ENCODE data around the gene USF1. TPM values are rescaled to one million over a fixed set of nuclear protein-coding genes. Genes with fewer than 3 reads are reported as not detected.
"Not testable (repeated sequence)": the region's sequence is repeated elsewhere in the genome, so short reads cannot be mapped to it uniquely, and the experiment has no call there.

Gene USF1
- polyA plus RNA-seq, 1 donor (not counting 4 experiments of a cell fraction or from before 2014, with no cell fraction given), result 31.6 TPM

DNA sequence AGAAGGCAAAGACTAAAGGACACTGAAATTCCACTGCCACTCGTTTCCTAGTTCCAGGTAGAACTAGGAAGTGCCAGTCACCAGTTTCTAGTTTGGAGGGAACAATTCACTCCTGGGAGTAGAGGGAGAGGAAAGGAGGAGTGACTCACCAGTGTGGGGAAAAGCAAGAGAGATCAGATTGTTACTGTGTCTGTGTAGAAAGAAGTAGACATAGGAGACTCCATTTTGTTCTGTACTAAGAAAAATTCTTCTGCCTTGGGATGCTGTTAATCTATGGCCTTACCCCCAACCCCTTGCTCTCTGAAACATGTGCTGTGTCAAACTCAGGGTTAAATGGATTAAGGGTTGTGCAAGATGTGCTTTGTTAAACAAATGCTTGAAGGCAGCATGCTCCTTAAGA is 29.1 kb downstream of the USF1 start:
- H3K27me3 ChIP-seq (ENCODE audit: control insufficient read depth, extremely low read depth, insufficient read depth, low read length); H3K4me3 ChIP-seq (ENCODE audit: control insufficient read depth in 2 of 3, extremely low read depth in 1 of 3, insufficient read depth in 2 of 3, low read depth in 1 of 3, low read length in 3 of 3); H3K9me1 ChIP-seq (ENCODE audit: control insufficient read depth, extremely low read depth, insufficient read depth, low read length); H4K20me1 ChIP-seq (ENCODE audit: control insufficient read depth, extremely low read depth, insufficient read depth, low read length); H2AFZ ChIP-seq (ENCODE audit: control insufficient read depth, low read length); dilution Hi-C loops (cut with MboI; ENCODE audit: extremely low pct_ligation_motif_present, low sequenced_read_pairs); H3K4me2 ChIP-seq (ENCODE audit: control insufficient read depth, extremely low read depth, insufficient read depth, low read depth, low read length); FAIRE-seq; H3K9ac ChIP-seq (ENCODE audit: control insufficient read depth, extremely low read depth, insufficient read depth, low read length); H3K9me3 ChIP-seq (ENCODE audit: control insufficient read depth, low read depth, low read length); DNase-seq (ENCODE audit: low read depth, low spot score): not testable (repeated sequence)
- peak overlapping the region; percentile 57 for H3K27ac ChIP-seq (ENCODE audit: control insufficient read depth, insufficient read depth, low read length)
- peaks cover 73% of the 10 kb centered on the region for H3K79me2 ChIP-seq (ENCODE audit: control insufficient read depth, insufficient read depth, low read length)
- H3K4me1 ChIP-seq (ENCODE audit: control insufficient read depth, extremely low read depth, insufficient read depth, low read length), result peaks cover 50% of the 10 kb centered on the region
- peaks cover 10 to 13% of the 10 kb centered on the region in 2 experiments for H3K36me3 ChIP-seq (ENCODE audit: control insufficient read depth in 2 of 2, extremely low read depth in 1 of 2, insufficient read depth in 2 of 2, low read length in 2 of 2)

DNA sequence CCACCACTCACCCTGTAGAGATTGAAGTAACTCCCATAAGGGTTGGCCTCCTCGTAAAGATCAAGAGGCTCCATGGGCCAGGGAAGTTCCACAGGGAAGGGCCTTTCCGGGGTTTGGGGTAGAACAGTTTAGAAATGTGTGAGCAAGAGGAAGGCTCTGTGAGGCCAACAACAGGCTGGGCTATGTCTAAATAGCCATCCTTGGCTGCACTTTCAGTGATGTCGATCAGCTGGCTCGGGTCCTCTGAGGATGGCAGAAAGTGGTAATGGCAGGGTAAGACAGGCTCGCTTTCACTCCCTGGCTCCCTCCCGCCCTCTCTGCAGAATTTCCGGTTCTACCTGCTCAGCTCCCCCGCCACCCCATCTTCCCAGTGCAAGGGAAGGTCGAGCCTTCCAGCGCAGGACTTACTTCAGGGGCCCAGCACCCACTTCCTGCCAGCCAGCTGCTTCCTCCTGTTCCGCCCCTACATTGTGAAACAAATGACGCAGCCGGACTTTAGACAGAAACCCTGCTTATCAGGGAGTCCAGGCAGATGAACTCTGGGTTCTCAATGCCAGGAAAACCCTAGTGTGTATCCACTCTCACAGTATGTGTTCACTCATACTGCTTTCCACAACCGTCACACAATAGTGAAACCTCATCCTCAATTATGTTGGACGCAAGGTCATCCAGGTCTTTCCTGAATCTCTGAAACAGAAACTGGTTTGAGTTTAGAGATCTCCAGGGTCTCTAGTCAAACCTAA is 32.1 kb downstream of the USF1 start:
- peak; percentile 48 for DNase-seq (ENCODE audit: low read depth, low spot score)
- Histone ChIP-seq H3K36me3 (ENCODE audit: control insufficient read depth in 2 of 2, extremely low read depth in 1 of 2, insufficient read depth in 2 of 2, low read length in 2 of 2) (peaks cover 10 to 12% of the 10 kb centered on the region in 2 experiments), H3K9me3 (ENCODE audit: control insufficient read depth, low read depth, low read length) (no peaks in the 10 kb centered on the region), H3K27me3 (ENCODE audit: control insufficient read depth, extremely low read depth, insufficient read depth, low read length) (no peaks in the 10 kb centered on the region), H4K20me1 (ENCODE audit: control insufficient read depth, extremely low read depth, insufficient read depth, low read length) (no peaks in the 10 kb centered on the region), H2AFZ (ENCODE audit: control insufficient read depth, low read length) (no peak overlapping the region), H3K79me2 (ENCODE audit: control insufficient read depth, insufficient read depth, low read length) (peaks cover 87% of the 10 kb centered on the region), H3K9me1 (ENCODE audit: control insufficient read depth, extremely low read depth, insufficient read depth, low read length) (no peaks in the 10 kb centered on the region), H3K9ac (ENCODE audit: control insufficient read depth, extremely low read depth, insufficient read depth, low read length) (peak overlapping the region; percentile 61), H3K27ac (ENCODE audit: control insufficient read depth, insufficient read depth, low read length) (peak overlapping the region; percentile 83), H3K4me2 (ENCODE audit: control insufficient read depth, extremely low read depth, insufficient read depth, low read depth, low read length) (peak overlapping the region; percentile 75), H3K4me3 (ENCODE audit: control insufficient read depth in 2 of 3, extremely low read depth in 1 of 3, insufficient read depth in 2 of 3, low read depth in 1 of 3, low read length in 3 of 3) (peak overlapping the region in 2 of 3 experiments; percentile 37 to 52), H3K4me1 (ENCODE audit: control insufficient read depth, extremely low read depth, insufficient read depth, low read length) (peaks cover 42% of the 10 kb centered on the region)
- dilution Hi-C loops (cut with MboI; ENCODE audit: extremely low pct_ligation_motif_present, low sequenced_read_pairs), result no loop called here
- TF ChIP-seq EZH2 (IDR thresholded peaks at IDR 0.05; ENCODE audit: low read length), result no peak
- TF ChIP-seq, protein P1, sequence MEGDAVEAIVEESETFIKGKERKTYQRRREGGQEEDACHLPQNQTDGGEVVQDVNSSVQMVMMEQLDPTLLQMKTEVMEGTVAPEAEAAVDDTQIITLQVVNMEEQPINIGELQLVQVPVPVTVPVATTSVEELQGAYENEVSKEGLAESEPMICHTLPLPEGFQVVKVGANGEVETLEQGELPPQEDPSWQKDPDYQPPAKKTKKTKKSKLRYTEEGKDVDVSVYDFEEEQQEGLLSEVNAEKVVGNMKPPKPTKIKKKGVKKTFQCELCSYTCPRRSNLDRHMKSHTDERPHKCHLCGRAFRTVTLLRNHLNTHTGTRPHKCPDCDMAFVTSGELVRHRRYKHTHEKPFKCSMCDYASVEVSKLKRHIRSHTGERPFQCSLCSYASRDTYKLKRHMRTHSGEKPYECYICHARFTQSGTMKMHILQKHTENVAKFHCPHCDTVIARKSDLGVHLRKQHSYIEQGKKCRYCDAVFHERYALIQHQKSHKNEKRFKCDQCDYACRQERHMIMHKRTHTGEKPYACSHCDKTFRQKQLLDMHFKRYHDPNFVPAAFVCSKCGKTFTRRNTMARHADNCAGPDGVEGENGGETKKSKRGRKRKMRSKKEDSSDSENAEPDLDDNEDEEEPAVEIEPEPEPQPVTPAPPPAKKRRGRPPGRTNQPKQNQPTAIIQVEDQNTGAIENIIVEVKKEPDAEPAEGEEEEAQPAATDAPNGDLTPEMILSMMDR (optimal IDR thresholded peaks at IDR 0.05 in 1 of 3, IDR thresholded peaks at IDR 0.05 in 1 of 3, conservative IDR thresholded peaks at IDR 0.05 in 1 of 3; ENCODE audit: extremely low read depth in 1 of 3, insufficient read depth in 2 of 3, low read length in 3 of 3), result no peak
- FAIRE-seq, result peak; percentile 63

All from keratinocyte (primary cell).